Fibroblast of the aortic adventitia (primary cell): ENCODE results near the gene CEP44. TPM values are rescaled to one million over a fixed set of nuclear protein-coding genes. Genes with fewer than 3 reads are reported as not detected.

Experiments used
- DNase-seq: peaks from one replicate; pipeline ENCODE4 v3.0.0-alpha.2; 2010; ENCODE audit warnings: low read depth
- H3K4me3 ChIP-seq: 2 replicates; pipeline ENCODE4 v1.5.1; 2011; ENCODE audit warnings: low read depth, mild to moderate bottlenecking, control low read depth, low read length, moderate library complexity
- CTCF ChIP-seq: IDR thresholded peaks from 2 replicates; pipeline ENCODE4 v1.5.1; 2011; ENCODE audit warnings: mild to moderate bottlenecking, low read length, control low read depth, inconsistent platforms; ENCODE audit not compliant: insufficient read depth
- total RNA-seq: library from RNA; depleted of rRNA; stranded (reverse); fragments of >200 nt; gene quantifications from 2 replicates; pipeline ENCODE4 v1.2.3, GENCODE V29; 2012; ENCODE audit warnings: low replicate concordance

The CEP44 gene
- total RNA-seq = 22.7 and 26.4 TPM in 2 replicates

DNA sequence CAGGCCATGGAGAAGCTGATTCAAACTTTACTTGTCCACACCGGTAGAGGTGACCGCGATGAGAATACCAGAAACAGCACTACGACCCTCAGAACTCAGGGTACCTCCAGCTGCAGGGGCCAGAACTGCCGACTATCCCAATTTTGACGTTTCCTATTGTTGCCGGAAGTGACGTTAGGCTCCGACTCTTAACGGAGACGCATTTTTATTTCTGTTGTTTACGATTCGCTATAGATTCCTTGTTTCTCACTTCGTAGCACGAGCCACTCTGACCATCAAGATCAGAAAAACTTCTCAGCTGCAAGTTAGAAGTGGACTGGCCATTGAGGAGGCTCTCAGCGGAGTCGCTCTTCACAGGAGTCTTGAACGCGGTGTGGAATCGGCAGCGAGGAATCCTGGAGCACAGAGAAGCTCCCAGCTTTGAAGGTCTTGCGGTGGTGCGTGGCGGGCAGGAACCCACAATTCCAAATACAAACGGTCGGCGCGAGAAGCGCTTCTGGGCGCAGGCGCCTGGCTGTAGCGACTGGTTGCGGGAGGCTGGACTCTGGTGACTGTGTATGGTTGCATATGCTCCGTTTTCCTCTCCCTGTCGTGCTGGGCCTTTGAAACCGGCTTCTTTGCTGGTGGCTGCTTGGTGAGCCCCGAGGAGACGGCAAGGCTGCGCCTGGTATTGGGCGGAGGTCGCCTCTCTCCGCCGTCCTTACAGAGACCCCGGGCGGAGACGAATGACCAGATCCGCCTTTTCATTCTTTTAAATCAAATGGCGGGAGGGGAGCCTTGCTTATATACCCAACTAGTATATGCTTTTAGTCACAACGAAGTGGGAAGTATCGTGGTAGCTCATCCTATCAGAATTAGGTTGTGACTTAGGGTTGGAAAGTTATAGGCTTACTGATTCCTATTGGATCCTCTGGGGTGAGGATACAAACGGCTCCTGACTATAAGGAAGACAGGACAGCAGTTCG, at the start of gene CEP44, which contains the start of gene FBXO8:
CEP44 (plus strand) TSS at position 405 of the 965 bp plus-strand sequence. CDS start 15,211 bp downstream, outside the sequence.
FBXO8 (minus strand) TSS at position 161 of the 965 bp plus-strand sequence. CDS start 20,575 bp downstream, outside the sequence.
- peak; percentile 24 for TF ChIP-seq CTCF
- peak; percentile 91 for DNase-seq
- peak within 1 kb of the TSS; percentile 93 for H3K4me3 ChIP-seq

DNA sequence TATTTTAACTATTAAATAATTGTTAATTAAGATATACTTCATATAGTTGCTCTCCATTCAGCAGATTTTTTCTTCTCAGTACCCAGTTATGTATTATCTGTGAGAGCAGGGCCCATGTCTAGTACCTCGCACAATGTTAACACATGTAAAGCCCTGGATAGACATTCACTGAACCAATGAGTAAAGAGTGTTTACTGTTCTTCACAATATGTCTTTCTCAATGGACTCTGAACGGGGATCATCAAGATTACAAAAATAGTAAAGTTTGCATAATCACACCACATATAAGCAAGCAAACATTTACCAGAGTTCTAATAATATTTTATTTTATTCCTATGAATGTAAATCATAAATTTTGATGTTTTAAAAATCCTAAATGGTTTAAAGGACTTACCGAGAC, 47.4 kb upstream of the CEP44 start:
- DNase-seq = no peak
- TF ChIP-seq CTCF = no peak
- no peak overlapping the region for H3K4me3 ChIP-seq

GRCh38 chr4:174241162-174241561, 42.5 kb upstream of the CEP44 start:
- no peak for TF ChIP-seq CTCF
- DNase-seq = no peak
- no peak overlapping the region for H3K4me3 ChIP-seq

DNA sequence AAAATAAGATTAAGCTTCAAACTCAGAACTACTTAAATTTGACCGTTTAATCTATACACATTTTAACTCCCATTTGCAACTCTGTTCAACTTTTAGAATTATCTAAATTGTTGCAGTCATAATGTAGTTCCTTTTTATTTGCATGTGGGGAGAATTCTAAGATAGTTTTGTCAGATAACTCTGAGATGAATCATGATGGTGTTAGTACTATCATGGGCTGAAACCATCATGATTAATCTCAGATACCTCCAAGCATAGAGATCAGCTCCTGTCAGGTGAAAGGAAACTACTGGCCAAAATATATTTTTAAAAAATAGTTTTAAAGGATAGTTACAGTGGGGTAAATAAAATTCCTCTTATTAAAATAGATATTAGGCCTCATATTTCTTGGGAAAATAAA, 39.3 kb upstream of the CEP44 start:
- no peak for TF ChIP-seq CTCF
- no peak overlapping the region for H3K4me3 ChIP-seq
- no peak for DNase-seq

GRCh38 chr4:174245714-174246113, 38.0 kb upstream of the CEP44 start:
- no peak overlapping the region for H3K4me3 ChIP-seq

DNA sequence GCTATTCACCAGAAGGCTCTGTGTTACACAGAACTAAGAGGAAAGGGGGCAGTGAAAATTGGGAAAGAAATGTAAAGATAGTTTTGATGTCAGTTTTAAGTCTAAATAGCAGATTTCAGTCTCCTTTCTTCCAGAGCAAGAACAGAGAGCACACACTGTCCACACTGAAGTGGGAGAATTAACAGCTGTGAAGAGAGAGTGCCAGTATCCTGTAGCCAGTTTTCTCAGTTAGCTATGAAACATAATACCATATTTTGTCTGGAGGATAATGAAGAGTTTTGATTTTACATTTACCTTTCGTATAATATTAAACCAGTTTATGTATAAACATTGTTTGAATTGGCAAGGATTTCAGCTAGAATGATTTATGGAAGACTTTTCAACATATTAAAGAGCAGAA, 35.3 kb upstream of the CEP44 start:
- no peak for TF ChIP-seq CTCF
- no peak overlapping the region for H3K4me3 ChIP-seq
- DNase-seq = no peak

More at GRCh38 chr4:174245714-174246113, 38.0 kb upstream of the CEP44 start:
- no peak for TF ChIP-seq CTCF
- no peak for DNase-seq
